Activated naive CD8-positive, alpha-beta T cell treated with anti-CD3 and anti-CD28 coated beads, Interleukin-2, amount 50 U/mL, for 24 hours (primary cell): Measurements from ENCODE around the gene TMEM174.

Experiments used
- ATAC-seq: fragments of 150-1000 bp; cut with Tn5 transposase; one replicate; pipeline ENCODE4 v1.10.0; 2021
- DNase-seq: peaks from one replicate; pipeline ENCODE4 v3.0.0; 2021
- H3K27ac Mint-ChIP-seq: one replicate; pipeline ENCODE4 v1.8.0; 2021; ENCODE audit warnings: mild to moderate bottlenecking, mixed read lengths
- H3K27me3 Mint-ChIP-seq: one replicate; pipeline ENCODE4 v1.8.0; 2021; ENCODE audit warnings: mixed read lengths
- H3K36me3 Mint-ChIP-seq: one replicate; pipeline ENCODE4 v1.8.0; 2021; ENCODE audit warnings: low read depth, mixed read lengths
- H3K4me1 Mint-ChIP-seq: one replicate; pipeline ENCODE4 v1.8.0; 2021; ENCODE audit warnings: mixed read lengths
- H3K4me3 Mint-ChIP-seq: one replicate; pipeline ENCODE4 v1.8.0; 2021; ENCODE audit warnings: mild to moderate bottlenecking, moderate library complexity, mixed read lengths
- H3K9me3 Mint-ChIP-seq: one replicate; pipeline ENCODE4 v1.8.0; 2021; ENCODE audit warnings: mixed read lengths

TMEM174 gene

DNA sequence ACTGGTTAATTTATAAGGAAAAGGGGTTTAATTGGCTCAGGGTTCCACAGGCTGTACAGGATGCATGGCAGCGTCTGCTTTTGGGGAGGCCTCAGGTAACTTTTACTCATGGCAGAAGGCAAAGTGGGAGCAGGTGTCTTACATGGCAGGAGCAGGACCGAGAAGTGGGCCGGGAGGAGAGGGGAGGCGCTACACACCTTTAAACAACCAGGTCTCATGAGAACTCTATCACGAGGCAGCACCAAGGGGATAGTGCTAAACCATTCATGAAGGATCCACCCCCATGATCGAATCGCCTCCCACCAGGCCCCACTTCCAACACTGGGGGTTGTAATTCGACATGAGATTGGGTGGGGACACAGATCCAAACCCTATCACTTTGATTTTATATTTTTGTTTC lies 31.0 kb upstream of the TMEM174 start:
- DNase-seq (no peak), ATAC-seq (no peak)
- no peak overlapping the region for H3K4me3 Mint-ChIP-seq
- H3K36me3 Mint-ChIP-seq: no peaks in the 10 kb centered on the region
- H3K9me3 Mint-ChIP-seq: no peaks in the 10 kb centered on the region
- no peak overlapping the region for H3K27ac Mint-ChIP-seq
- no peaks in the 10 kb centered on the region for H3K4me1 Mint-ChIP-seq
- H3K27me3 Mint-ChIP-seq: peaks cover 65% of the 10 kb centered on the region

DNA sequence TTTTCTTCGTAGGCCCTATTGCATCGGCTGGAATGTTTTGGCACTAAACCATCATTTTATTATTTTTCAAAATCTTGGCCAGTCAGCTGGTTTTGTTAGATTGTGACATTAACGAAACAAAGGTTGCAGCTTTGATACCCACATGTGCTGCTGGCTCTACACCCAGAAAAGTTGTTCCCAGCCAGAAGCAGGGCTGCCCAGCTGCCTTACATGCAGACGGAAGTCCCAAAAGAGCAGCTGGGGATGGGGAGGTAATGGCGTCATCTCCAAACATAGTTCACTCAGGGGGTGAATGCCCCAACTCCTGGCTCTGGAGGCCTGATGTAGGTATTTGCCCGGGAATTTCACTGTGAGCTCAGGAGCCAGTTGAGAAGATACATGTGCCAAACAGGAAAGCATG lies 29.3 kb upstream of the TMEM174 start:
- no peaks in the 10 kb centered on the region for H3K4me1 Mint-ChIP-seq
- no peak overlapping the region for H3K4me3 Mint-ChIP-seq
- no peak for DNase-seq
- H3K9me3 Mint-ChIP-seq: no peaks in the 10 kb centered on the region
- no peaks in the 10 kb centered on the region for H3K36me3 Mint-ChIP-seq
- ATAC-seq: no peak
- peaks cover 64% of the 10 kb centered on the region for H3K27me3 Mint-ChIP-seq
- no peak overlapping the region for H3K27ac Mint-ChIP-seq

DNA sequence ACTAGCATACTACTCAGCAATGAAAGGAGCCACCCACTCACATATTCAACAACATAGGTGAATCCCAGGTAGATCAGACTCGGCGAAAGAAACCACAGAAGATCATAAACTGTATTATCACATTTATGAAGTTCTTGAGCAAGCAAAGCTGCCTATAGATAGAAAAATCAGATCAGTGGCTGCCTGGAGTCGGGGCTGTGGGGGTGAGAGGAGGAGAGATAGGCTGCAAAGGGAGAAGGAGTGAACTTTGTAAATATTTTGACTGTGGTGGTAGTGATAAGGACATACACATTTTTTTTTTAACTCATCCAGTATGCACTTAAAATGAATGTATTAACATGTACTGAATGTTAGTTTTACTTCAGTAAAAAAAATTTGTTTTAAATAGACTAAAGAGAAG lies 23.5 kb upstream of the TMEM174 start:
- Mint-ChIP-seq H3K27ac (no peak overlapping the region), H3K27me3 (peaks cover 84% of the 10 kb centered on the region), H3K4me3 (no peak overlapping the region), H3K9me3 (no peaks in the 10 kb centered on the region), H3K4me1 (no peaks in the 10 kb centered on the region), H3K36me3 (no peaks in the 10 kb centered on the region)
- ATAC-seq: no peak
- DNase-seq: no peak

DNA sequence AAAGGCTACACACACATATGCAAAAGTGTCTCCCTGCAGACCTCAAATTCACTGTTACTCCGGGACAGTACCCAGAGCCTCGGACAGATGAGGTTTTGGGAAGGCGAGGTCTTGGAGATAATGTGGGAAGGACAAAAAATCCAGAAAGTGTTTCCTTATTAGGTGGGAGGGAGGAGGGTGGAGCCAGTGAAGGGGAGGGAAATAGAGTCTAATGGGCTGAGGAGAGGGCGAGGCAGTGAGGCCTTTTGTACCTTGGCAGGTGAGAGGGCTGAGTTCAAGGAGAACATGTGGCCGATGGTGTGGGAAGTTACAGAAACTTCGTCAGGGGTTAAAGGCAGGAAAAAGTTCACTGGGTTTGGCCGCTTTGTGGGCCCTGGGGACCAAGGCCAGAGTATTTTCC lies 22.1 kb upstream of the TMEM174 start:
- Mint-ChIP-seq H3K27me3 (peaks cover 85% of the 10 kb centered on the region), H3K9me3 (no peaks in the 10 kb centered on the region), H3K4me1 (no peaks in the 10 kb centered on the region), H3K4me3 (no peak overlapping the region), H3K27ac (no peak overlapping the region), H3K36me3 (no peaks in the 10 kb centered on the region)
- DNase-seq: no peak
- ATAC-seq: no peak

DNA sequence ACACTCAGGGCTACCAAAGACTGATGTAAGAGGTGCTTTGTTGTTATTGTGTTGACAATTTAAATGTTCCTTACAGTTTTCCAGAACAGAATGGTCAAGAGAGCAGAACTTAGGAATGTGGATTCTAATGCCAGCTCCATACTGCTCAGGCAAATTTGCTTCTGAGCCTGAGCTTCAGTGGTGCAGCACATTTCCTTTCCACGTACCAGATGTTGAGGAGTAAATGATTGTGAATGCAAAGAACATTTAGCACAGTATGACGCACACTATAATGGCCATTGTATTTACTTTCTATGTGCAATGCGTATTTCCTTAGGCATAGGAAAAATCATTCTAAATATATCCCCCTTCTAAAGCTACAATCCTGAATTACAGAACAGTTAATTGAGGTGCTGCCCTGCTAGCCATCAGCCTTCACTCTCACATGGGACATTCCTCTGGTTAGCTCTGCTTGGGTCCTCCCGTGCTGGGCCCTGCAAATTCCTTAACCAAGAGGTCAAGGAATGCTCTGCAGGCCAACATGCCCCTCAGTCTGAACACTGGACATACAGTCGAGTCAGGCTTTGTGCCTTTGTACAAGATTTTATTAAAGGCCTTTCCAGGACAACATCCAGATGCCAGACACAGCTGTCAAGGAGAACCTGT lies 21.1 kb upstream of the TMEM174 start:
- ATAC-seq (no peak), DNase-seq (no peak)
- H3K9me3 Mint-ChIP-seq: no peaks in the 10 kb centered on the region
- no peaks in the 10 kb centered on the region for H3K4me1 Mint-ChIP-seq
- H3K36me3 Mint-ChIP-seq: no peaks in the 10 kb centered on the region
- peaks cover 85% of the 10 kb centered on the region for H3K27me3 Mint-ChIP-seq
- H3K4me3 Mint-ChIP-seq: no peak overlapping the region
- no peak overlapping the region for H3K27ac Mint-ChIP-seq

DNA sequence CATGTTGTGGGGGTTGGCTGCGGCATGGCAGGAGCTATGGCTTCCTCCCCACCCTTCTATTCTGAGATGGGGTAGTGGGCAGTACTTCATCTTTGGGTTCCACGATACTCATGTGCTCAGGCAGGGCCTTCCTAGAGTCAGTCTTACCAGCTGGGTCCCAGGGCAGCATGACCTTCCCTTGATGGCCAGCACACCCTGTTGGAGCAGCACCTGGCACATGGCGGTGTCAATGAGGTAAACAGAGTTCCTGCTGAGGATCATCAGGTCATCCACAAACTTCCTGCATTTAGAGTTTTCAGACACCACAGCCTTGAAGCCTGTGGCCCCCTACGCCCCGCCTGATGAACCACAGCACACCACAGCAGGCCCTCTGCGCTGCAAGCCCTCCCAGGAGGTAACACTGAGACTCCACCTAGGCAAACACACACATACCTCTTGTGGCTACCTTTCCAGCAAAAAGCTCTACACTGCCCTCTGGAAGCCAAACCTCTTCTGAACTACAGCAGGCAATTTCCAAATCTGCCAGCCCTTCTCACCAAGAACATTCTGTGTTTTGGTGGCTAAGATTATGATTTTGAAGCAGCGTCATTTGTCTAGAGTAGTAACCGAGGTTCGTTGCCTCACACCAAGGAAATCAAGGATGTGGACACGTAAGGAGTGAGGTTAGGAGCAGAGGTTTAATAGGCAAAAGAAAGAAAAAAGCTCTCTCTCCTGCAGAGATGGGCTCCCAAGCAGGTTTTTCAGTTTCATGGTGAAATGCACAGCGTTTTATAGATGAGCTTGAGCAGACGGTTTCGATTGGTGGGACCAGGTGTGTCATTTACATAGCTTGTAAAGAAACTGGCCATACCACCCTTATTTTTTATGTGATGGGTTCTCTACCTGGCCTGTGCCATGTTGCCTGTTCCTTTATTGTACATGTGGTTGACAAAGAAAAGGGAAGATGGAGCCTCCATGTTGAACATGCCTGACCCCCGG lies 20.3 kb upstream of the TMEM174 start:
- Mint-ChIP-seq H3K36me3 (no peaks in the 10 kb centered on the region), H3K27me3 (peaks cover 87% of the 10 kb centered on the region), H3K9me3 (no peaks in the 10 kb centered on the region), H3K4me3 (no peak overlapping the region), H3K27ac (no peak overlapping the region), H3K4me1 (no peaks in the 10 kb centered on the region)
- ATAC-seq (no peak), DNase-seq (no peak)

DNA sequence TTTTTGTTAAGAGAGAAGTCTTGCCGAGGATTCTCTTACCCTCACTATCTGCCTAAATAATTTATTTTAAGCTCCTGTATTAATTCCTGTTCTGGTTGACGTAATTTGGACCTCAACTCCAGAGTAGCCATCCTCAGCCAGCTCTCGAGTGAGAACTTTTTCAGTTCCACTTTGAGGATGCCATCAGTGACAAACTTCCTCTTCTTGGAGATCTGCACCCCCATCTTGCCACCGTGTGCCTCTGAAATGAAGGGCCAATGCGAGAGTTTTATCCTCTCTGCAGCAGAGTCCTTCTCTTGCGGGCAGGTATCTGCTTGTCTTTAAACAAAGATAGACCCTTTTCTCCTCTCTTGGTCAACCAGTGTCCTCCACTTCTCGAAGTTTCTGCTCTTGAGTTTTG lies 19.5 kb upstream of the TMEM174 start:
- no peak overlapping the region for H3K4me3 Mint-ChIP-seq
- H3K36me3 Mint-ChIP-seq: no peaks in the 10 kb centered on the region

DNA sequence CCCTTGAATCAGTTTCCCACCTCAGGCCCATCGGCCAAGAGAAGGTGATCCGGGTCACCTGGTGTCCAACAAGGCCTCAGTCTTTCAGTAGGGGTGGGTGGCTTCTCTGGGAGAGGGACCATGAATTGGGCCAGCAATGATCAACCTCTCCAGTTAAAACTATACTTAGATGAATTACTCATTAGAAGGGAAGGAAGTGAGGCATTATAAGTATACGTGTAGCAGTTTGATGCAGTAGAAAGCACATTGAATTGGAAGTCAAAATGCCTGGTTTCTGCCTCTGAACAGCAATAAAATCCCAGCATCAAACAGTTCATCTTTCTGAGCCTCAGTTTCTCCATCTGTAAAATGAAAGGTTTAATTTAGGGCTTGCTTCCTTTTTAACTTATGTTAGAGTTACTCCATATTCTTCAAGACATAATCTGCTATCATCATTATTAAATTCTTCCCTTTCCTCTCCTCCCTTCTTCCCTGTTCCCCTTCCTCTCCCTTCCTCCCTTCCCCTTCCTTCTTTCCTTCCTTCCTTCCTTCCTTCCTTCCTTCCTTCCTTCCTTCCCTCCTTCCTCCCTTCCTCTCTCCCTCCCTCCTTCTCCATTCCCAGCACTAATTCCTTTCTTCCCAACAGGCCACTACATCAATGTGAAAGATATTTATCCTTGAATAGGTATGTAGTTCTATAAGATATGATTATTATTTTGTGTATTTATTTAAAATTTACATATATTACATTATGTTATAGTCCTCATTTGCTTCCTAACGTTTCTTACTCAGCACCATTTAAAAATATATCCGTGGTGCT lies 18.6 kb upstream of the TMEM174 start:
- no peaks in the 10 kb centered on the region for H3K9me3 Mint-ChIP-seq
- H3K4me3 Mint-ChIP-seq: no peak overlapping the region
- peaks cover 90% of the 10 kb centered on the region for H3K27me3 Mint-ChIP-seq
- ATAC-seq: no peak
- DNase-seq: no peak
- H3K27ac Mint-ChIP-seq: no peak overlapping the region
- peaks cover 6% of the 10 kb centered on the region for H3K4me1 Mint-ChIP-seq
- no peaks in the 10 kb centered on the region for H3K36me3 Mint-ChIP-seq

More for the DNA sequence above, 19.5 kb upstream of the TMEM174 start:
- no peaks in the 10 kb centered on the region for H3K4me1 Mint-ChIP-seq
- ATAC-seq (no peak), DNase-seq (no peak)
- no peak overlapping the region for H3K27ac Mint-ChIP-seq
- no peaks in the 10 kb centered on the region for H3K9me3 Mint-ChIP-seq
- peaks cover 90% of the 10 kb centered on the region for H3K27me3 Mint-ChIP-seq

DNA sequence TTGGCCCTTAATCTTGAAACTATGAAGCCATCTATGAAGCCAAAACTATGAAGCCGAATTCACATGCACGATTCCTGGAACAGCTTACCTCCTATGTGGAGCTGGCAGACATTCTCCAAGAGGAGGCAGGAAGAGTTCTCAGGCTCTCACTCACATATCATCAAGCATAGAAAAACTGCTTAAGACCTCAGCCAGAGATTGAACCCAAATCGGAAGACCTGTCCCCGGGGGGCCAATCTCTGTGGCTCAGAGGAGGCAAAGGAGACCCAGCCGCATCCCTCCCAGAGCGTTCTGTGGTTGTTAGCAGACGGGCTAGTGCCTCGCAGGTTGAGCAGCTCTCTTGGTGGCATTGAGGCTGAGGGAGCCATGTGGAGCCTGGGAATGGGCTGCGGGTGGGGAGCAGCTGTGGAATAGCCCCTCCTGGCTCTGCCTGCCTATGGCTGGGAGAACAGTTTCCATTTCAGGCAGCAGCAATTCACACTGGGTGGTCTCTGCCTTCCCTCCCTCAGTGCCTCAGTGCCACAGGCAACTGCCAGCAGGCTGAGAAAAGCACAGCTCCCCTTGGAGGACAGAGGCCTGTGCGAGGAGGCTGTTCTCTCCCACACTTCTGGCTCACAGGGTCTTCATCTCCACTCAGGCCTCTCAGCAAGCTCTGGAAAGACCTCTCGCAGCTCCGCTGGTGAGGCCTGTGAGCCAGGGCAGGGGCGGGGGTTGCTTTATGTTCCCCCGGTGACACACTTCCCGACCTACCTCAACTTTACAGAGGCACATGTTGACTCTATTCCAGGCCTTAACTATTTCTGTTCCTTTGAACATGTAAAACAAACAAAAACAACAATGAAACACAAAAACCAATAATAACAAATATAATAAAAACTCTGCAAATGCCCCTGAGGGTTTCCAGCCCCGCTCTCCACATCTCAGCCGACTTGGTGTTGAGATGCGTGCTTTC lies 17.4 kb upstream of the TMEM174 start:
- ATAC-seq (no peak), DNase-seq (no peak)
- peaks cover 18% of the 10 kb centered on the region for H3K4me1 Mint-ChIP-seq
- H3K27ac Mint-ChIP-seq: no peak overlapping the region
- no peaks in the 10 kb centered on the region for H3K36me3 Mint-ChIP-seq
- H3K4me3 Mint-ChIP-seq: no peak overlapping the region
- H3K9me3 Mint-ChIP-seq: no peaks in the 10 kb centered on the region
- H3K27me3 Mint-ChIP-seq: peaks cover 89% of the 10 kb centered on the region

DNA sequence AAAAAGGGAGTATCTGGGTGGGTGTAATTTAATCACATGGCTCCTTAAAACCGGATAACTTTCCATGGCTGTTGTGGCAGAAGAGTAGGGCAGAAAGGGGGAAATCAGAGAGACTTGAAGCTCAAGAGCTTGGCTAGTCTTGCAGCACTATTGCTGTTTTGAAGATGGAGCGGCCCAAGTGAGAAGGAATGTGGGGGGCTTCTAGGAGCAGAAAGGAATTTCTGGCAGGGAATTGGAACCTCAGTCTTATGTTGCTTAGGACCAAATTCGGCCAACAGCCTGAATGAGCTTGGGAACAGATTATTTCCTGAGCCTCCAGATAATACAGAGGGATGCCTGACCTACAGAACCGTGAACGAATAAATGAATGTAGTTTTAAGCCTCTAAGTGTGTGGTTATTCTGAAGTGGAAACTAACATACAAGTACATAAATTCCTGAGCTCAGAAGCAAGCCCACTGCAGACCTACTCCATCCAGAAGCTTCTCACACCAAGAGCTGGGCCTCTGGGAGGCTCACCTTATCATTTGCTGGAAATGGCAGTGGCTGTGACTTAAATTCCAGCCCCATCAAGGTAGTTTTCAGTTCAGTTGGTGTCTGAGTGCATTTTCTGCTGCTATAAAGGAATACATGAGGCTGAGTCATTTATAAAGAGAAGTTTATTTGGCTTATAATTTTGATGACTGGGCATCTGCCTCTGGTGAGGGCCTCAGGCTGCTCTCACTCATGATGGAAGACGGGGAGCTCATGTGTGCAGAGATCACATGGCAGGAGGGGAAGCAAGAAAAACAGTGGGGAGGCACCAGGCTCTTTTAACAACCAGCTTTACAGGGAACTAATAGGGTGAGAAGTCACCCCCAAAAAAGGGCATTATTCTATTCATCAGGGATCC lies 15.3 kb upstream of the TMEM174 start:
- H3K27ac Mint-ChIP-seq: no peak overlapping the region
- H3K4me1 Mint-ChIP-seq: peaks cover 28% of the 10 kb centered on the region
- peaks cover 89% of the 10 kb centered on the region for H3K27me3 Mint-ChIP-seq
- ATAC-seq (no peak), DNase-seq (no peak)
- H3K36me3 Mint-ChIP-seq: no peaks in the 10 kb centered on the region
- H3K9me3 Mint-ChIP-seq: no peaks in the 10 kb centered on the region
- no peak overlapping the region for H3K4me3 Mint-ChIP-seq

DNA sequence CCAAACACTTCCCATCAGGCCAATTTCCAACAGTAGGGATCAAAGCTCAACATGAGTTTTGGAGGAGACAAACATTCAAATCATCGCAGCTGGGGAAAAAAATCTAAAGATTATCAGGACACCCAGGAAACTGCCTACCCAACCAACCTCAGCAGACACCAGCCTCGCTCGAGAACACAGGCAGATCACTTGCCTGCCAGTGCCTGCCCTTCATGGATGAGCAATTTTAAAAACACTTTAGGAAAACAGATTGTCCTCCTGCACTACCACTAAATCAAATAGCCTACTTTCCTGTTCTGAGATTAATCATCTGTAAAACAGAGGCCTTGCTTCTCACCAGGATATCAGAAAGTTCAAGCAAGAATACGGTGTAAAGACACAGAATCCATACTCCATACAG lies 14.7 kb upstream of the TMEM174 start:
- H3K4me1 Mint-ChIP-seq: peaks cover 28% of the 10 kb centered on the region
- no peak overlapping the region for H3K27ac Mint-ChIP-seq
- DNase-seq: no peak
- H3K27me3 Mint-ChIP-seq: peaks cover 90% of the 10 kb centered on the region
- no peaks in the 10 kb centered on the region for H3K36me3 Mint-ChIP-seq
- no peaks in the 10 kb centered on the region for H3K9me3 Mint-ChIP-seq
- no peak overlapping the region for H3K4me3 Mint-ChIP-seq
- no peak for ATAC-seq

DNA sequence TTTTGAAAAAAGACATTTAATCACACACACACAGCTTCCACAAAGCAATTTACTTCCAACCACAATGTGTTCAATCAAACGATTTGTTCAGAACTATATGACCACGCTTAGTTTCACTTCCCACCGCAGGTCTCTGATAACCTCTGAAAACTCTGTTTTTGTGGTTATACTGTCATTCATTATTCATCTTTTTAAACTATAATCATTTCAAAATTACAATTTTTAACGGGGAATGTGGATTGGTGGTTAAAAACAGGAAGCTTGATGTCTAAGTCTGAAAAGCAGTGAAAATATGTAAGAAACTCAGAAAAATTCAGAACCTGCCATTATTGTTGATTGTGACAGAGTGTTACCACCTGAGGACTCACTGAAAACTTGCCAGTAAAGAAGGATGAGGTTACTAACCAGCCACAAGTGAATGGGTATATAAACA lies 12.7 kb upstream of the TMEM174 start:
- Mint-ChIP-seq H3K4me1 (peaks cover 28% of the 10 kb centered on the region), H3K36me3 (no peaks in the 10 kb centered on the region), H3K9me3 (no peaks in the 10 kb centered on the region), H3K4me3 (peak overlapping the region; percentile 52), H3K27ac (peak overlapping the region; percentile 82), H3K27me3 (peaks cover 87% of the 10 kb centered on the region)
- DNase-seq: peak; percentile 68
- peak; percentile 87 for ATAC-seq

DNA sequence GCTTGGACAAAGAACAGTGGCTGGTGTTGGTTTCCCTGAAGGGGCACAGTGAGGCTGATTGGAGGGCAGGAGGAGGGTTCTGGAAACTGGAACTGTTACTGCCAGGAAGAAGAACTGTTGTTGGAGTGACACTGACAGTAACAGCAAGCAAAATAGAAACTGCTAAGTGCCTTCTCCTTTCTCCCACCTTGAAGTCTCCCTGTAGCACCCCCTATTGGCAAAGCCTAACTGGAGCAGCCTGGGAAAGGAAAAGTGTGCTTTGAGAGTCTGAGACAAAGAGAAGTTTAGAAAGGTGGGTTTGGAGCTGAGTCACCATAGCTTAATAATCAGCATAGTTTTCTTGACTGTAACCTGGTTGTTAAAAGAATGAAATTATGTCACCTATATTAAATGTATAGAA lies 2.5 kb upstream of the TMEM174 start:
- Mint-ChIP-seq H3K4me3 (no peak overlapping the region), H3K27me3 (peaks cover 89% of the 10 kb centered on the region), H3K9me3 (peaks cover 3% of the 10 kb centered on the region), H3K36me3 (no peaks in the 10 kb centered on the region), H3K4me1 (no peaks in the 10 kb centered on the region), H3K27ac (no peak overlapping the region)
- DNase-seq (peak; percentile 12), ATAC-seq (peak; percentile 36)
